ENCODE data around the gene ZBTB42.

Gene ZBTB42

GRCh38 chr14:104800771-104801519 lies at the start of gene ZBTB42:
Gene ZBTB42, plus strand, starts transcription at chr14:104801101. Its CDS starts 97 bp downstream, at chr14:104801198.
- peak in 1 of 3 experiments; percentile 27 for DNase-seq (ENCODE audit: low read depth in 2 of 3, low spot score in 2 of 3)

DNA sequence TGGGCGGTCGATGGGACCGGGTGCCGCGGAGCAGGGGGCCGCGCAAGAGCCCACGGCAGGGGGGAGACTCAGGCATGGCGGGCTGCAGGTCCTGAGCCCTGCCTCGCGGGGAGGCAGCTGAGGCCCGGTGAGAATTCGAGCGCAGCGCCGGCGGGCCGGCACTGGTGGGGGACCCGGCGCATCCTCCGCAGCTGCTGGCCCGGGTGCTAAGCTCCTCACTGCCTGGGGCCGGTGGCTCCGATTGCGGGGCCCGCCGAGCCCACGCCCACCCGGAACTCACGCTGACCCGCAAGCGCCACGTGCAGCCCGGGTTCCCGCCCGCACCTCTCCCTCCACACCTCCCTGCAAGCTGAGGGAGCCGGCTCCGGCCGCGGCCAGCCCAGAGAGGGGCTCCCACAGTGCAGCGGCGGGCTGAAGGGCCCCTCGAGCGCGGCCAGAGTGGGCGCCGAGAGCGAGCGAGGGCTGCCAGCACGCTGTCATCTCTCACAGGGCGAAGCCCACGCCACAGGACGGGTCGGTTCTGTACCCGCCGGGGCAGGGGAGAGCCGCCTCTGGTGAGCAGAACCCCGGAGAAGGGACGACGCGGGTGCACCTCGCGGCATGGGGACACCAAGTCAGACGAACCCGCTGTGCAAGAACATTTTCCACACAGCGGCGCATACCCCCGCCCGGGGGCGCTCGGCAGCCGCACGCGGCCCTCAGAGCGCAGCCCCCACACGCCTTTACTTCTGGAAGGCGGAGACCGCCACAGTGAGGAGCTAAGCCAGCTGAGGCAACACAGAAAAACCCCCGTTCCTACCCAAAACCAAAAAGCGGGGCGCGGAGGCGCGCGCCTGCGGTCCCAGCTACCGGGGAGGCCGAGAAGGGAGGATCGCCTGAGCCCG lies 49.1 kb upstream of the ZBTB42 start:
- DNase-seq (ENCODE audit: low read depth in 2 of 3, low spot score in 2 of 3) = no peak

GRCh38 chr14:104752423-104752734 lies 48.5 kb upstream of the ZBTB42 start:
- DNase-seq (ENCODE audit: low read depth in 2 of 3, low spot score in 2 of 3) = no peak

DNA sequence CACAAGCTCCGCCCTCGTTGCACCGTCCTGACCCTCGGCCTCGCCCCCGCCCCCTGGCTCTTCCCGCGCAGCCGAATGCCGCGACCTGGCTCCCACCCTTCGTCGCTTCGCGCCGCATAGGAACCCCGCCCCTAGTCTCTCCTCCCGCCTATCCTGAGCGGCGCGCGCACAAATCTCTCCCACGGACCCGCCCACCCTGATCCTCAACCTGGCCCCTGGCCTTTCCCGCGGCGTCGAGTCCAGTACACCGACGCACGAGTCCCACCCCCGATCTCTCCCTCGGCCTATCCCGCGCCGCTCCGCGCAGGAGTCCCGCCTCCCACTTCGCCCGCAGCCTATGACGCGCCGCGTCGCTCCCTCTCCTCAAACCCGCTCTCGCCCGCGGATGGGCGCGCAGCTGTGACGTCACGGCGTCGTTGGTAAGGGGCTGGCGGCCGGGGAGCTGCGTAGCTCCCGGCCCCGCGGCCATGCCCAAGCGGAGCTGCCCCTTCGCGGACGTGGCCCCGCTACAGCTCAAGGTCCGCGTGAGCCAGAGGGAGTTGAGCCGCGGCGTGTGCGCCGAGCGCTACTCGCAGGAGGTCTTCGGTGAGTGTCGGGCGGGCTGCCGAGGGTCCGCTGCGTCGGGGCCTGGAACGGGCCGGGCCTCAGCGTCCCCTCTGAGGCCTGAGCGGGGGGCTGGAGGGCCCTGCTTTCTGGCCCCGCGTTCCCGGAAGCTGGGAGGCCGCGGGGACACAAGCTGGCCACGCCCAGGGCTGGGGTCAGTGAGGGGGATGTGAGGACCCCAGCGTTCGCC lies 48.0 kb upstream of the ZBTB42 start, which contains the start of gene SIVA1:
Gene SIVA1 (plus strand): TSS at position 413 of the 793 bp plus-strand sequence. CDS start 55 bp downstream, at position 468.
- peak; percentile 99 for DNase-seq (ENCODE audit: low read depth in 2 of 3, low spot score in 2 of 3)

- no peak for DNase-seq (ENCODE audit: low read depth in 2 of 3, low spot score in 2 of 3)
These were observed 47.2 kb upstream of the ZBTB42 start for GRCh38 chr14:104753528-104754212.

GRCh38 chr14:104754213-104754851 lies 46.6 kb upstream of the ZBTB42 start:
- DNase-seq (ENCODE audit: low read depth in 2 of 3, low spot score in 2 of 3) = no peak

GRCh38 chr14:104755621-104756020 lies 45.3 kb upstream of the ZBTB42 start:
- no peak for DNase-seq (ENCODE audit: low read depth in 2 of 3, low spot score in 2 of 3)

GRCh38 chr14:104756477-104757237 lies 44.2 kb upstream of the ZBTB42 start:
- DNase-seq (ENCODE audit: low read depth in 2 of 3, low spot score in 2 of 3) = no peak

- DNase-seq (ENCODE audit: low read depth in 2 of 3, low spot score in 2 of 3) = no peak
These were observed 43.7 kb upstream of the ZBTB42 start for GRCh38 chr14:104757238-104757585.

GRCh38 chr14:104757681-104758392 lies 43.1 kb upstream of the ZBTB42 start:
- no peak for DNase-seq (ENCODE audit: low read depth in 2 of 3, low spot score in 2 of 3)

GRCh38 chr14:104758981-104759969 lies 41.6 kb upstream of the ZBTB42 start:
- DNase-seq (ENCODE audit: low read depth in 2 of 3, low spot score in 2 of 3) = no peak

DNA sequence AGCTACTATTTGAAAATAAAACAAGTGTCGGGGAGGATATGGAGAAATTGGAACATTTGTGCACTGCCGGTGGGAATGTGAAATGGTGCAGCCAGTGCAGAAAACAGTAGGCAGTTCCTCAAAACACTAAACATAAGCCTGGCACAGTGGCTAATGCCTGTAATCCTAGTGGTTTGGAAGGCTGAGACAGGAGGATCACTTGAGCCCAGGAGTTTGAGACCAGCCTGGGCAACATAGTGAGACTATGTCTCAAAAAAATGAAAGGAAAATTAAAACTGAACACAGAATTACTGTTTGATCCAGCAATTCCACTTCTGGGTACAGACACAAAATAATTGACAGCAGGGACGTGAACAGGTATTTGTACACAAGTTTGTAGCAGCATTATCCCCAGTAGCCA lies 35.4 kb upstream of the ZBTB42 start:
- no peak for DNase-seq (ENCODE audit: low read depth in 2 of 3, low spot score in 2 of 3)

GRCh38 chr14:104766256-104766862 lies 34.5 kb upstream of the ZBTB42 start:
- no peak for DNase-seq (ENCODE audit: low read depth in 2 of 3, low spot score in 2 of 3)

- DNase-seq (ENCODE audit: low read depth in 2 of 3, low spot score in 2 of 3) = no peak
These were observed 33.9 kb upstream of the ZBTB42 start for GRCh38 chr14:104766863-104767633.

DNA sequence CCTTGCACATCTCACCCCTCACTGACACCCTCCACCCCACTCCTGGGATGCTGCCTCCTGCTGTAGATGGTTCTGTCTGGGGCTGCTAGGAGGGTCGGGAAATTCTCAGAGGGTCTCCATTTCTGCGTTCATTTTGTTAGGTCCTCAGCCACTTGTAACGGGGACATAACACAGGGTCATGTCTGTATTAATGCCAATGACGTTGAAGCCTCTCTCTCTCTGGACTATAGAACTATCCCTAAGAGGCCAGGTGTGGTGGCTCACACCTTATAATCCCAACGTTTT lies 33.3 kb upstream of the ZBTB42 start:
- no peak for DNase-seq (ENCODE audit: low read depth in 2 of 3, low spot score in 2 of 3)

- DNase-seq (ENCODE audit: low read depth in 2 of 3, low spot score in 2 of 3) = peak; percentile 70 to 98 (median 97)
These were observed 32.2 kb upstream of the ZBTB42 start for GRCh38 chr14:104768437-104769323.

Measured in activated CD8-positive, alpha-beta memory T cell treated with anti-CD3 and anti-CD28 coated beads for 48 hours (primary cell).